ENCODE measurements around the gene MYBBP1A.
A peak's percentile ranks its signal among the peaks of the same experiment; 100 is the strongest.
"Not testable (repeated sequence)": the region's sequence is repeated elsewhere in the genome, so short reads cannot be mapped to it uniquely, and the experiment has no call there.

The MYBBP1A gene

DNA sequence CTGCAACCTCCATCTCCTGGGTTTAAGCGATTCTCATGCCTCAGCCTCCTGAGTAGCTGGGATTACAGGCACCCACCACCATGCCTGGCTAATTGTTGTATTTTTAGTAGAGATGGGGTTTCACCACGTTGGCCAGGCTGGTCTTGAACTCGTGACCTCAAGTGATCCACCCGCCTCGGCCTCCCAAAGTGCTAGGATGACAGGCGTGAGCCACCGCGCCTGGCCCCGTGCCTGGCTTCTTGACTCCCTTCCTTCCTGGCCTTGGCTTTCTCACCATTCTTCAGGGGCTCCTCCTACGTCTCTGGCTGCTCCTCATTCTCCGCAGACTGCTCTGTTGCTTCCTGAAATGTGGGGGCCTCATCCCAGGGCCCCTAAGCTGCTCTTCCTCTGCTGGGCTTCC is 34.9 kb upstream of the MYBBP1A start:
- DNase-seq: not testable (repeated sequence)

DNA sequence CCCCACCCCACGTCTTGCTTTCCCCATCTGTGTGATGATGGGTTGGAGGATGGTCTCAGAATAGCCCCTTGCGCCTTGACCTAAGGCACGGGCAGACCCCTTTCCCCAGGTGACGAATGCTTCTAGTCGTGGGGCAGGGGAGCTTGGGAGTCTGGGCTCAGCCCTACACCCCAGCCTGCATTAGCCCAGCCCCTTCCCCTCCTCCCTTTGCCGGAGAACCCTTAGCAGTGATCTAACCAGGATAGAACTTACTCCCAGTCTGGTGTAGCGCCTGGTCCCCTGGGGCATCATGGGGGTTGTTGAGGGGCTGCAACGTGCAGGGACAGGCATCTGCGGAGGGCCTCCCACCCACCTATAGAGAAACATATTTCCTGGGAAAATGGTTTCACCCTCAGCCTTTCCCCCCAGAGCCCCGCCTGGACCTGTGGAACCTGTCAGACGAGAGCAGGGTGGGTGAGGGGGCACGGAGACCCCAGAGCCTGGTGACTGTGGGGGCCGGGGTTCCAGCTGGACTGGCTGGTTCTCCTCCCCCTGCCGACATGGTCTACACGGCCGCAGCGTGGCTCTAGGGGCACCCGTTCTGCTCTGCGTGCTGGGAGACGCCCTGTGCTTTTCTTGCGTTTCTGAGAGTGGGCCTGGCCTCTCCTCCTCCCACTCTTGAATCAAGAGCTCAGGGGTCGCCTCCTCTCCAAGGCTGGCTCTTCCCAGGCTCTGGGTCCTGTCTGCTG is 33.9 kb upstream of the MYBBP1A start:
- DNase-seq: no peak

DNA sequence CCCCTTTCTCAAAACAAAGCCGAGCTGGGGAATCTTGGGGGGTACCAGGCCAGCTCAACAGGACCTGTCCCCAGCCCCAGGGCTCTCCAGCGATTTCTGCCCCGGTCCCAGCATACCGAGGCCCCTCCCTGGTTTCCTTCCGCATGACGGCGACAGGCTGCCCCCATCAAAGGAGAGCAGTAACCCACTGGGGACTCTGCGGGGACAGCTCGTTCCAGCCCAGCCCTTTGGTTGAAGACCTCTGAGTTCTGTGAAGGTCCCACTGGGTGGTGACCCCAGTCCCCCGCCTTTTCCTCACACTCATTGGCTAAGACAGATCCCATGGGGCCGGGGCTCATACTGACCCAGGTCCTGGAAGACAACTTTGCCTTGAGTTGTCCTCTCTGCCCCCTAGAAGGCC is 33.2 kb upstream of the MYBBP1A start:
- DNase-seq: no peak

DNA sequence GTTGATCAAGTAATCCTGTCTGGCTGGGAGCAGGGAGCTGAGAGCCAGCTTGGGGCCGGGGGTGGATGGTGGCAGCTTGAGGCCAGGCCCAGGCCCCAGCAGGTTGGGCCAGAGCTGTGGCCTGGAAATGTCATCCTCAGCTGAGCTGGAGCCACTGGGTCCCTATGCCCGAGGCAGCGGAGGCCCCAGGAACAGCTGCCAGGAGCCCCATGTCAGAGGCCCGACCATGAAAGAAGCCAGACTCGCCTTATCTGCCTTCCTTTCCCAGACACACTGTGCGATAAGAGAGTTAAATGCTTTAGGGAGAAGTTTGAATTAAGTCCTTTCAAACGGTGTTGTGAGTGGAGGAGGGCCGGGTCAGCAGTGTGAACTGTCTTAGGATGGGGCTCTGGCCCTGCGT is 32.6 kb upstream of the MYBBP1A start:
- DNase-seq: peak; percentile 64

DNA sequence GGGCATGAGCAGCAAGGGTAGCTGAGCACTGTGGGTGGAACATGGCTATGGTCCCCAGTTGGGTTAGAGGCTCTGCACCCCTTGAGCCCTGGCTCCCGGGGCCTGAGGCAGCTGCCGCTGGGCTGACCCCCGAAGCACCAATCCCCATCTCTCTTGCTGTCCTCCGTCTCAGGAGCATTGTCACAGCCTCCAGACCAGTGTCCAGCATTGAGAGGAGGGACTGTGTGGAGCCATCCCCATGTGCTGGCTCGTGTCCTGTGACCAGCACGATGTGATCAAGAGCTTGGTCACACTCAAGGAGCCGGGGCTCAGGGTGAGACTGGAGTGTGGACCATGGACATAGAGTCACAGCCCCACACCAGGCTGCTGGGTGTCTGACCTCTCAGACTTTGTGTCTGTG is 32.0 kb upstream of the MYBBP1A start:
- DNase-seq: no peak

DNA sequence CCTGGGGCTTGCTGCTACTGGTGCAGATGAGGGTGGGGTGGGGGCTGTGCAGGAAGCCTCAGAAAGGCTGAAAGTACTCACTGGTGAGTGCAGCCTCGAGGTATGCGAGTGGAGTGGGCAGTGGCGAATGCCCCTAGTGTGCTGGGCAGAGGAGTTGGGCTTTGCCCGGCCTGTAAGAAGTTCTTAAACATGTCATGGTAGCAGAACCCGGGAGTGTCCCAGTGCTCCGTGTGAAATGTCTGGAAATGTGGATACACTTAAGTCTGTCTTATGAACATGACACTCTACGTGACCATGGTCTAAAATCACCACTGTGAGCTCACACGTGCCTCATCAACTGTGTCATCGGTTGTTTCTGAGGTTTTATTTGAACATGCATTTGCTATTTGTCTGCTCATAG is 30.9 kb upstream of the MYBBP1A start:
- no peak for DNase-seq

DNA sequence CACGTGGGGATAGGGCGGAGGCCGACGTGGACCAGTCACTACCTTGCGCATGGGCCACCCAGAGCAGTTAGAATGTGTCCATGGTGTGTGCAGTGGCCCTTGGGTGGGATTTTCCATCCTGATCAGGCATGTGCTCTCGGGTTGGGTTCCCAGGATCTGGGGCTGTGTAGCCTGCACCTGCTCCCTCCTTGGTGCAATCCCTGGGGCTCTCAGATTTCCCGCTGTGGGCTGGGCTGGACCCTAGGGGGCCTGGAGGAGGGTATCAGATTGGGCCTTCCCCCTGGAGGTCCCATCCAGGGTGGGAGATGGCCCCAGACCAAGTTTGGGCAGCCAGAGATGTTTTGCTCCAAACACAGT is 30.4 kb upstream of the MYBBP1A start:
- DNase-seq: no peak

DNA sequence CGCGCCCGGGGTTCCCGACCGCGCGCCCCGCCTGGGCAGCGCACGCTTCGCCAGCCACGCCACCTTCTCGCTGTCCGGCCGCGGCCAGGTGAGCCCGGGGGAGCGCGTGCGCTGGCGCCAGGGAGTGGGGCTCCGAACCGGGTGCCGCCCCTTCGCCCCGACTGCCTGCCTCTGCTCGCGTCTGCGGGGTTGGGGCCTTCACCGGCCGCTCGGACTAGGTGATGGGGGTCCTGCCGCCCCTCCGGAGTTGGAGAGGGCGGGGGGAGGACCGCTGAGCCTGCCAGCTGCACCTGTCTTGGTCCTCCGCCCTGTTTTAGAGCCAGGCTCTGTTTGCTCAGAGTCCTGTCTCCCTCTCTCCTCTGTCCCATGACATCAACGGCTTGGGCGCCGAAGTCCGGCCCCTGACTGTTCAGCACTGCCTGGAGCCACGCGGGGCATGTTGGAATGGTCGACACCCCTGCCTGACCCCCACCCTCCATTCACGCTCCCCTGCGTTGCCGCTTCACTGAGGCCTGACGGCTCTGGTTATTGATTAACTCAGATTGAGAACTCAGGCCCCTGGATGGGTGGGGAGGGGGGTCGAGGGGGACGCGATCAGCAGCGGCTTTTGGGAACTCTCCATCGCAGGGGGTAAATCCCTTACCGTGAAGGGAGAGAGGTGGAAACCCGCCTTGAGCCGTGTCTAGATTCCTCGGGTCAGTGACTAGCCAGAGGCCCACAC is 29.9 kb upstream of the MYBBP1A start:
- no peak for DNase-seq

DNA sequence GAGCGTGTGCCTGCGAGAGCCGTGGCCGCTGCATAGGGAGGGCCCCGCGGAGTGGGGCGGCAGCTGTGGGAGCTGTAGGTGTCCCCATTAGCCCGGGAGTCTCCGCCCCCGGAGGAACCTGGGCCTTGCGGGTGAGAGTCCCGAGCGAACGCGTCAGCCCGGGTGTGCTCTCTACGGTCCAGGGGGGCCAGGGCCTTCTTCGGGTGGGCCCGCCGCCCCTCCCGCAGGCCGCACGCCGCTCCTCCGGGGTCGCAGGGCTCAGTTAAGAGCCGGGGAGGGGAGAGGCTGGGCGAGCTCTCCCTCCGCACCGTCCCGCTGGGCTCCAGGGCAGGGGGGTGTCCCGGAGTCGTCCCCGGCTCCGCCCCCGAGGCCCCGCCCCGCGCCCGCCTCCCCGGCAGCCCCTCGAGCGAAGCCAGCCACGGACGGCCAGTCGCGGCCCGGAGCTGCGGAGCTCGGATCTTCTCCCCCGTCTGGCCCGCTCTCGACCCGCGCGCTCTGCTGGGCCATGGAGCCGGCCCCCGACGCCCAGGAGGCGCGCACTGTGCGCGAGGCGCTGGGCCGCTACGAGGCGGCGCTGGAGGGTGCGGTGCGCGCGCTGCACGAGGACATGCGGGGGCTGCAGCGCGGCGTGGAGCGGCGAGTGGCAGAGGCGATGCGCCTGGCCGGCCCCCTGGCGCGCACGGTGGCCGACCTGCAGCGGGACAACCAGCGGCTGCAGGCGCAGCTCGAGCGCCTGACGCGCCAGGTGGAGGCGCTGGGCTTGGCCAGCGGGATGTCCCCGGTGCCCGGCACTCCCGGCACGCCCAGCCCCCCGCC is 29.1 kb upstream of the MYBBP1A start, which contains the start of gene SMTNL2:
Gene SMTNL2 (plus strand): TSS at position 429 of the 816 bp plus-strand sequence. CDS start 77 bp downstream, at position 506.
- no peak for DNase-seq

DNA sequence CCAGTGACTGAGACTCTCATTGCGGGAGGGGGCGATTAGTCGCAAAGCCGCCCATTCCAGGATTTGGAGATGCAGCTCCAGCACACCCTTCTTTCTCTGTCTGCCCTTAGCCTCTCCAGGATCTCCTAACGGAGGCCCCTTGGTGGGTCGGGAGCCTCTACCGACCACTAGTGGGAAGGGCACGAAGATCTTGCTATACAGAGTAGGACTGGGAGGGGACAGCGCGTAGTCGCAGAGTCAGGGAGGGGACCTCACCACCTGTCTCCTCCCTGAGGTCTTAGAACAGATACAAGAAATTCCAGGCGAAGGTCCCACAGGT is 28.6 kb upstream of the MYBBP1A start:
- peak; percentile 70 for DNase-seq

DNA sequence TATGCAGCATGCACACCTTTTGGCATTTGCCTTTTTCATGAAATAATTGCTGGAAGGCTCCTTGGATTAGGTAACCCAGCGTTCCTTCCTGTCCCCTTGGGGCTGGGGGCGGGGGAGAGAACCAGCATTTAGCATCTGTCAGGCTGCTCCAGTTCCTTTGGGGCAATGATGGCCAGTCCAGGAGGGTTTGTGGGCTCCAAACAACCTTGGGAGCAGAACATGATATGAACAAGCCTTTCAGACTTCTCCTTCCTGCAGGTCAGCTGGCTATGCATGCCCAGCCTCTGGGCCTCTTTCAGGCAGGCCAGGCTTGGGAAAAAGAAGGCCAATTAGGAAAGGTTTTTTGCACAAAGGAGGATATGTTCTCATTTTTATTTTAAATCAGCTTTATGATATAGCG is 28.0 kb upstream of the MYBBP1A start:
- DNase-seq: no peak

DNA sequence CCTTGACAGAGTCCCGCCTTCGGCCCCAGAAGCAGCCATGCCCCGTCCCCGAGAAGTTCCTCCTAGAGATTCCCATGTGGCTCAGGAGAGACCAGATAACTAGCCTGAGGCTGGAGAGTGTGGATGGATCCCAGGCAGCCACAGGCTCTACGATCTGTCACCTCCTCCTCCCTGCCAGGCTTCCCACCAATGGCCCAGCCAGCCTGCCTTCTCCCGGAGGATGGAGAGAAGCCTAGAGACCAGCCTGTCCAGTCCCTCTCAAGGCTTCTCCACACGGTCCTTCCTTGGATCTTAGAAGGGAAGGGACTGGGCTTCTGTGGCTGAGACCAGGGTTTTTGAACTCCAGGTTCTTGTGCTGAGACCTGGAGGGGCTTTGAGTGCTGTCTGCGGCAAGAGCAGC is 27.5 kb upstream of the MYBBP1A start:
- DNase-seq: no peak

DNA sequence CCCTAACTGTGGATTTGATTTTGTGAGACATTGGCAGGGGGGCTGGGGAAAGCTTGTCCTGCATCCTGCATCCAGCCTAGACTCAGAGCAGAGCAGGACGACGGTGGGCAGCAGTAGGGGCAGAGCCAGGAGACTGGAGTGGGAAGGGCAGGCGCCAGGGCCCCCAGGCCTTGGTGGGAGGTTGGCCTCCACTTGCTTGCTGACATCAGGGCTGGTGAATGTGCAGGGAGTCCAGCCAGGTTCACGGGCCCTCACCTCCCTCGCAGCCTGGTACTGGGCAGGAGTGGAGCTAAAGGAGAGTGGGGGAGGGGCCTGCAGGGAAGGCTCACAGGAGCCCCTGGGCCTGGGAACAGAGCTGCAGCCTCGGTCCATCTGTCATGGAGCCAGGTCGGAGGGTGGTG is 26.9 kb upstream of the MYBBP1A start:
- no peak for DNase-seq

DNA sequence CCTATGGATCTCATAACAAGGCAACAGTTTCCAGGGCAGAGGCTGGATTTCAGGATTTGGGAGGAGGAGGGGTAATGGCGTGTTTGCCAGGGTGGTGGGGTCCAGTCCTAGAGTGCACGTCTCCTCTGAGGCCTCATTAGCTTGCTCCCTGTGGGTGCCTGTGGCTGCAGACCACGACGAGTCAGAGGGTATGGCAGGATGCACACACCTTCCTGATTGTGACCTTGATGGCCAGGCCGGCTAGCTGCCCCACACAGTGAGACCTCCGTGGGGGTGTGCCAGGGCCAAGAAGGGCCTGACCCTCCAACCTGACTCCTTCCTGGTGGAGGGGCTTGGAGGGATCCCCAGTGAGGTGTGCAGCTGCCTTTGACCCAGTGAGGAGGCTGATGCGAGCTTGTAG is 25.1 kb upstream of the MYBBP1A start:
- DNase-seq: no peak

DNA sequence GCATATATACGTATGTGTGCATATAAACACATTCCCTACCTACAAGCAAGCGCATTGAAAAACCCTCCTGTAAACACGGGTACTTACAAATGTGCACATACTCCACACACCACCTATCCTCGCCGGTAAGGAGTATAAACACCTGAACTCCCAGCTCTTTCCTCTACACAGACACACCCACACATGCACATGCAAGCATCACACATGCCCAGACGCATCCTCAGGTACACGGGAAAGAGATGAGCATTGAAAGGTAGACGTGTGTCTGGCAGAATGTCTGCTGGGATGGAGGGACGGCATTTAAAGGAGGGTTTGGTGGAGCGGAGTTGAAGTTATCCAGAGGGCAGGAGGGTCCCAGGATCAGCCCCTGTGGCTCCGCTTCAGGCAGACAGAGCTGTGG is 24.5 kb upstream of the MYBBP1A start:
- DNase-seq: no peak

DNA sequence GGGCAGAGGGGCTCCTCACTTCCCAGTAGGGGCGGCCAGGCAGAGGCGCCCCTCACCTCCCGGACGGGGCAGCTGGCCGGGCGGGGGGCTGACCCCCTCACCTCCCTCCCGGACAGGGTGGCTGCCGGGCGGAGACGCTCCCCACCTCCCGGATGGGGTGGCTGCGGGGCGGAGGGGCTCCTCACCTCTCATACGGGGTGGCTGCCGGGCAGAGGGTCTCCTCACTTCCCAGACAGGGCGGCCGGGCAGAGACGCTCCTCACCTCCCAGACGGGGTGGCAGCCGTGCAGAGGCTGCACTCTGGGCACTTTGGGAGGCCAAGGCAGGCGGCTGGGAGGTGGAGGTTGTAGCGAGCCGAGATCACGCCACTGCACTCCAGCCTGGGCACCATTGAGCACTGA is 23.2 kb upstream of the MYBBP1A start:
- DNase-seq: not testable (repeated sequence)

DNA sequence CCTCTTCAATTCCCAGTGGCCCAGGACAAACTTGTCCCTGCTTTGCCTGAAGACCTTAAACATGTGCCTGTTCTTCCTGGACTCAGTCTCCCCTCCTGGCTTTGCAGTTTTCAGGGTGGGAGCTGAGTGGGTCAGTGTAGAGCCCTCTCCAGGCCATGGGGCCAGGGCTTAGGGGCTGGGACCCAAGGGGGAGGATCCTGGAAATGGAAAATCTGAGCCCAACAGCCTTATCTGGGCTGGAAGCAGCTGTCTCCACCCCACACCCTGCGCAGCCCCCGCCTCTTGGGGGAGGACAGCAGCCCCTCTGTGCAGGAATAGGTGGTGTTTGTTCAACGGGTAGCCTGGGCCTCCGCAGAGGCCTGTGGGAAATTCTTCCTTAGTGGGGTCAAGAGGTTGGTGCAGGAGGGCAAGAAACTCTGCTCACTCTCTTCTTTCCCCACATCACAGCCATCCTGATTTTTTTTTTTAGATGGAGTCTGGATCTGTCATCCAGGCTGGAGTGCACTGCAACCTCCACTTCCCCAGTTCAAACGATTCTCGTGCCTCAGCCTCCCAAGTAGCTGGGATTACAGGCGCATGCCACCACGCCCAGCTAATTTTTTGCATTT is 22.3 kb upstream of the MYBBP1A start:
- DNase-seq: no peak

DNA sequence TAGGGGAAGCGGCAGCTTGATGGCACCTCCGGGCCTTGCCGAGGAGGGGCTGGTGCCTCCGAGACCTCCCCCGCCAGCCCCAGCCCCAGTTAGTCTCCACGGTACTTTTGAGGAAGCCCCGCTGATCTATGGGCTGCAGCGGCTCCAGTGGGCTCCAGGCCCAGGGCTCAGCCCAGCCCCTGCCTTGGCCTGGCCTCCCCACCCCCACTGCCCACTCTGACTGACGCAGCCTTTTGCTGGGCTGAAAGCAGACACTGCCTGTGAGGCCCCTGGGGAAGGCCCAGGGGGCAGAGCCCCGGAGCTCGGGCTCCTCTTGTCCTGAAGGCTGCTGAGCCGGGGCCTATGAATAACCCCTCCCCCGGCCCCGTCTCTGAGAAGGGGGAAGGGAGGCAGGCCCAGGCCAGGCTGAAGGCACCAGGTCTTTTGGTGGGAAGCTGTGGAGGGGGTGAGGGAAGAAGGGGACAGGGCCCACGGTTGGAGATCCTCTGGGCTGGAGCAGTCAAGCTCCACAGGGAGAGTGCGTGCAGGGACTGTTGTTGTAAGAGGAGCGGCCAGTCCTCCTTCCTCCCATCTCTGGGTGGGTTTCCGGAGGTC is 21.6 kb upstream of the MYBBP1A start:
- no peak for DNase-seq

DNA sequence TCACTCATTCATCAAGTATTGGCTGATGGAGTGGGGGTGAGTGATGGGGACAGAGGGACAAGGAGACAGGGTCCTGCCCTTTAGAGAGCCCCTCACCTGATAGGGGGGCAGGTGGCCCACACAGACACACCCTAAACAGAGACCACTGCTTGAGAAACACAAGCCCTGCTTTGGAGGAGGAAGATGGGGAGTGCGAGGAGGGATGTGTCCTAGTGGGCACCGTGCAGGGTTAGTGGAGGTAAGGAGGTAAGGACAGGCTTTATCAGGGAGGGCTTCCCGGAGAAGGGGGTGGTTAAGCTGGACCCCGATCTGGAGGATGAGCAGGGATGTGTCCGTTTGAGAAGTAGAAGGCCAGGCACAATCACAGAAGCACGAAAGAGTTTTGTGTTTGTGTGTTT is 21.0 kb upstream of the MYBBP1A start:
- DNase-seq: no peak

DNA sequence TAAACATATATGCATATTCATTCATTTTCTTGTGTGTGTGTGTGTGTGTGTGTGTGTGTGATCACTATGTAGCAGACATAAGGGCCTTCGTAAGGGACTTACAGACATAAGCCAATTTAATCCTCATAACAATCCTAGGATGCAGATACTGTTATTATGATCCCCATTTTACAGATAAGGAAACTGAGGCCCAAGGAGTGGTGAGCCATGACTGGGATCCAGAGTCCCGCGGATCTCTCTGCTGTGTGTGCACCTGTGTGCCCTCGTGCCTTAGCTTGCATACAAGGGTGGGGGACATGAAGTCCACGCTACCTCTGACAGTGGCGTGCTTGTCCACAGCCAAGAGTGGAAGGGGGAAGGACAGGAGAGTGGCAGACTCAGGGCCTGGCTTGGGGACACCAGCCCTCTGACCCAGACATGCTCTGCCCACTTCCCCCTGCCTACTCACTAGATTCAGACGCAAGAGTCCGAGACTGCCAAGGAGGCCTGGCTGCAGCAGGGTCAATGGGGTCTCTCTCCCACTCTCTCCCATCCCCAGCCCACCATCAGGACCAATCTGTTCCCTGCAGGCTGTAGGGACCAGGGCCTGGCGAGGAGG is 19.4 kb upstream of the MYBBP1A start:
- no peak for DNase-seq

DNA sequence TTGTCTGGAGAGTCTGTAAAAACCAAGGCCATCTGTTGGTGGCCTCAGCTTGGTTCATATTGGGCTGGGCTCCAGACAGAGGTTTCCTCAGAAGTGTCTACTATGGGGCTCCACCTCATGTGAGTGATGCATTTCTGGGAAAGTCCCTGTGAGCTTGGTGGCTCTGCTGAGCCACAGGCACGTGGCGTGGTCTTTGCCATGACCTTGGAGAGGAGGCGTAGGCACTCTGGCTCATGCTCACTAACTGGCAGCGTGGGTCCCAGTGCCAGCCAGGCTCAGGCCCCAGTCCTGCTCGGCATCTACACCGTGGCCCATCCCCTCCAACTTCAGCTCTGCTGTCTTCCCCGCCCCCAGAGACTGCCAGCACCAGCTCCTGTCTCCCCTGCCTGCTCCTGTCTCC is 18.5 kb upstream of the MYBBP1A start:
- no peak for DNase-seq

DNA sequence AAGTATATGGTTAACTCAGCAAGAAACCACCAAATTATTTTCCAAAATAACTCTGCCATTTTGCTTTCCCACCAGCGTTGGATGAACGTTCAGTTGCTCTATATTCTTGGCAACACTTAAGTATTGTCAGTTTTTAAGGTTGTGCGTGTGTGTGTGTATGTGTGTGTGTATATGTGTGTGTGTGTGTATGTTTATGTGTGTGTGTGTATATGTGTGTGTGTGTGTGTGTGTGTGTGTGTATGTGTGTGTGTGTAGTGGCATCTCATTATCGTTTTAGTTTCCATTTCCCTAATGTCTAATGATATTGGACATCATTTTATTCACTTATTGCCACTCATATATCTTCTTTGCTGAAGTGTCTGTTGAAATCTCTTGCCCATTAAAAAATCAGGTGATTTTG is 17.9 kb upstream of the MYBBP1A start:
- no peak for DNase-seq

DNA sequence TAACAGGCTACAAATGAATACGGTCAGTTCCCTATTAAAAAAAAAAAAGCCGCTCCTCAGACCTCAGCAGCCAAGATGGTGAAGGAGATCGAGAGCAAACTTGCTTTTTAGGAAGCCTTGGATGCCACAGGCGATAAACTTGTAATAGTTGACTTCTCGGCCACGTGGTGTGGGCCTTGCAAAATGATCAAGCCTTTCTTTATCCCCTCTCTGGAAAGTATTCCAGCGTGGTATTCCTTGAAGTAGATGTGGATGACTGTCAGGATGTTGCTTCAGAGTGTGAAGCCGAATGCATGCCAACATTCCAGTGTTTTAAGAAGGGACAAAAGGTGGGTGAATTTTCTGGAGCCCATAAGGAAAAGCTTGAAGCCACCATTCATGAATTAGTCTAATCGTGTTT is 16.9 kb upstream of the MYBBP1A start:
- no peak for DNase-seq
